ENCODE results near the gene PSD4.

DNA sequence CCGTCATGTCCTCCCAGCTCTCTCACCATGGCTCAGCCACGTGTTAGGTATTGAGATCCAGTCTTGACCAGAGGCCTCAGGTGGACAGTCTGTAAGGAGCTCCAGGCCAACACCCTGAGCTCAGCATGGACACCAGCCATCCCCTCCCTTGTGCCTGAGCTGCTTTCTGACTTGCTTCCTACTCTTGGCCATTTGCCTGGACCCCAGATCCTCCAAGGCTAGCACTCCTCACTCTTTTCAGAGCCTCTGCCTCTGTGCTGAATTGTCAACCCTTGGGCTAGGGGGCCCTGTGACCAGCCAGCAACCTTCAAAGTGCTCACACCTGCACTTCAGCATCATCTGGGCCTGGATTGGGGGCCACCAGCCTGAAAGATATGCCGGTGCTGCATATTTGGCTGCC, 58.4 kb downstream of the PSD4 start:
- TF ChIP-seq CTCF (IDR thresholded peaks at IDR 0.05) (no peak), POLR2A (IDR thresholded peaks at IDR 0.05) (no peak)

Data from vagina (tissue), 2 donors.